NCI-H510A (cell line): ENCODE data around the gene ZKSCAN4.

Source experiments
- DNase-seq: peaks from one replicate; lab custom pipeline; 2025; lab: John Stamatoyannopoulos, UW

The ZKSCAN4 gene

GRCh38 chr6:28248916-28249315, 3.2 kb downstream of the ZKSCAN4 start:
- no peak for DNase-seq

GRCh38 chr6:28245206-28245941, 6.7 kb downstream of the ZKSCAN4 start:
- no peak for DNase-seq

GRCh38 chr6:28243946-28244345, 8.1 kb downstream of the ZKSCAN4 start:
- no peak for DNase-seq

GRCh38 chr6:28240471-28240870, 11.6 kb downstream of the ZKSCAN4 start:
- no peak for DNase-seq

- no peak for DNase-seq
These were observed 12.4 kb downstream of the ZKSCAN4 start for GRCh38 chr6:28239636-28240035.

GRCh38 chr6:28235912-28236452, 16.1 kb downstream of the ZKSCAN4 start:
- no peak for DNase-seq

- DNase-seq: no peak
These were observed 19.3 kb downstream of the ZKSCAN4 start for GRCh38 chr6:28232785-28233184.

GRCh38 chr6:28226460-28226859, 25.6 kb downstream of the ZKSCAN4 start:
- DNase-seq: no peak

GRCh38 chr6:28225056-28225834, 26.8 kb downstream of the ZKSCAN4 start, which contains the start of gene ZSCAN9:
Gene ZSCAN9, plus strand, starts transcription at chr6:28225275. Its CDS starts 1,810 bp downstream, at chr6:28227085.
- peak; percentile 76 for DNase-seq

- DNase-seq: no peak
These were observed 27.7 kb downstream of the ZKSCAN4 start for GRCh38 chr6:28224131-28225055.

- no peak for DNase-seq
These were observed 31.6 kb downstream of the ZKSCAN4 start for GRCh38 chr6:28220257-28221133.

GRCh38 chr6:28218312-28219248, 33.5 kb downstream of the ZKSCAN4 start:
- peak; percentile 40 for DNase-seq

- DNase-seq: no peak
These were observed 34.2 kb downstream of the ZKSCAN4 start for GRCh38 chr6:28217890-28218289.

GRCh38 chr6:28215425-28215824, 36.6 kb downstream of the ZKSCAN4 start:
- no peak for DNase-seq

- DNase-seq: no peak
These were observed 38.9 kb downstream of the ZKSCAN4 start for GRCh38 chr6:28213213-28213523.

GRCh38 chr6:28212510-28213212, 39.4 kb downstream of the ZKSCAN4 start:
- peak; percentile 9 for DNase-seq

GRCh38 chr6:28211840-28212509, 40.1 kb downstream of the ZKSCAN4 start:
- no peak for DNase-seq

- no peak for DNase-seq
These were observed 42.1 kb downstream of the ZKSCAN4 start for GRCh38 chr6:28209753-28210535.
